ENCODE measurements around the gene DNAJB5. TPM values are rescaled to one million over a fixed set of nuclear protein-coding genes. Genes with fewer than 3 reads are reported as not detected.
"Not testable (repeated sequence)": the region's sequence is repeated elsewhere in the genome, so short reads cannot be mapped to it uniquely, and the experiment has no call there.

The DNAJB5 gene
- total RNA-seq, 1 experiment from 2014 or later = 13.0 TPM

DNA sequence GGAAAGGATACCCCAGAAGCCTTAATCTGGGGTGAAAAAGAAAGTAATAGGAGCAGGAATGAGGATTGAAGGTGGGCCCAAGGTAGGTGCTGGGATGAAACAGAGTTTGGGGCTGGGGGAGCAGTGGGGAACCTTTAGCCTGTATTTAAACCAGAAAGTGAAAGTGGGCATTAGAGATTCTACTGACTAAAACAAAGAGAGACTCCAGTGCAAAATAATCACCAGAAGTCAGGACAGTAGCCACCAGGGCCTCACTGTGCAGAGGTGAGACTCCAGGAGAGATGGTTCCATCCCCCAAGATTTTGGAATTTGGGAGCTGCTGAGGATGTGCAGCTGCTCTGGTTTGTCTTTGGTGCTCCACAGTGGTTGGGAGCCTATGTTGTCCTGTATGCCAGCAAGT, 13.1 kb downstream of the DNAJB5 start:
- H3K36me3 ChIP-seq (ENCODE audit: insufficient read depth, low read length, poor library complexity, severe bottlenecking) = peaks cover 1% of the 10 kb centered on the region
- ChIA-PET CTCF (no interaction called here), POLR2A (ENCODE audit: low non-redundant PET) (no interaction called here)
- BruUV-seq (replicated peaks) = no TSS peak
- no peak overlapping the region for H3K4me3 ChIP-seq (ENCODE audit: low read depth, low read length, poor library complexity, severe bottlenecking)
- H3K27ac ChIP-seq (ENCODE audit: low read depth, low read length, poor library complexity, severe bottlenecking) = no peak overlapping the region
- TF ChIP-seq EZH2 (IDR thresholded peaks at IDR 0.05; ENCODE audit: borderline replicate concordance, low read depth, low read length, poor library complexity, severe bottlenecking) = no peak
- TF ChIP-seq, protein P1, sequence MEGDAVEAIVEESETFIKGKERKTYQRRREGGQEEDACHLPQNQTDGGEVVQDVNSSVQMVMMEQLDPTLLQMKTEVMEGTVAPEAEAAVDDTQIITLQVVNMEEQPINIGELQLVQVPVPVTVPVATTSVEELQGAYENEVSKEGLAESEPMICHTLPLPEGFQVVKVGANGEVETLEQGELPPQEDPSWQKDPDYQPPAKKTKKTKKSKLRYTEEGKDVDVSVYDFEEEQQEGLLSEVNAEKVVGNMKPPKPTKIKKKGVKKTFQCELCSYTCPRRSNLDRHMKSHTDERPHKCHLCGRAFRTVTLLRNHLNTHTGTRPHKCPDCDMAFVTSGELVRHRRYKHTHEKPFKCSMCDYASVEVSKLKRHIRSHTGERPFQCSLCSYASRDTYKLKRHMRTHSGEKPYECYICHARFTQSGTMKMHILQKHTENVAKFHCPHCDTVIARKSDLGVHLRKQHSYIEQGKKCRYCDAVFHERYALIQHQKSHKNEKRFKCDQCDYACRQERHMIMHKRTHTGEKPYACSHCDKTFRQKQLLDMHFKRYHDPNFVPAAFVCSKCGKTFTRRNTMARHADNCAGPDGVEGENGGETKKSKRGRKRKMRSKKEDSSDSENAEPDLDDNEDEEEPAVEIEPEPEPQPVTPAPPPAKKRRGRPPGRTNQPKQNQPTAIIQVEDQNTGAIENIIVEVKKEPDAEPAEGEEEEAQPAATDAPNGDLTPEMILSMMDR (conservative IDR thresholded peaks at IDR 0.05; ENCODE audit: low read depth, low read length) = no peak
- intact Hi-C loops (cut with micrococcal nuclease; ENCODE audit: unreplicated experiment) = no loop called here
- H3K4me1 ChIP-seq (ENCODE audit: insufficient read depth, low read length, poor library complexity, severe bottlenecking) = no peaks in the 10 kb centered on the region
- no peaks in the 10 kb centered on the region for H3K27me3 ChIP-seq (replicated peaks; ENCODE audit: insufficient read depth, low read depth, low read length, poor library complexity)
- no peak for DNase-seq (ENCODE audit: low spot score)
- no peaks in the 10 kb centered on the region for H3K9me3 ChIP-seq (ENCODE audit: low read depth, low read length, poor library complexity, severe bottlenecking)

- DNase-seq (ENCODE audit: low spot score); H3K27me3 ChIP-seq (replicated peaks; ENCODE audit: insufficient read depth, low read depth, low read length, poor library complexity); H3K27ac ChIP-seq (ENCODE audit: low read depth, low read length, poor library complexity, severe bottlenecking); H3K9me3 ChIP-seq (ENCODE audit: low read depth, low read length, poor library complexity, severe bottlenecking); H3K4me3 ChIP-seq (ENCODE audit: low read depth, low read length, poor library complexity, severe bottlenecking); H3K4me1 ChIP-seq (ENCODE audit: insufficient read depth, low read length, poor library complexity, severe bottlenecking); CTCF ChIA-PET; BruUV-seq (replicated peaks); intact Hi-C loops (cut with micrococcal nuclease; ENCODE audit: unreplicated experiment); H3K36me3 ChIP-seq (ENCODE audit: insufficient read depth, low read length, poor library complexity, severe bottlenecking); POLR2A ChIA-PET (ENCODE audit: low non-redundant PET): not testable (repeated sequence)
Observed at GRCh38 chr9:35004299-35004698, 14.8 kb downstream of the DNAJB5 start.

- ChIA-PET POLR2A (ENCODE audit: low non-redundant PET) (no interaction called here), CTCF (no interaction called here)
- no peaks in the 10 kb centered on the region for H3K4me1 ChIP-seq (ENCODE audit: insufficient read depth, low read length, poor library complexity, severe bottlenecking)
- H3K36me3 ChIP-seq (ENCODE audit: insufficient read depth, low read length, poor library complexity, severe bottlenecking) = no peaks in the 10 kb centered on the region
- no TSS peak for BruUV-seq (replicated peaks)
- no peak overlapping the region for H3K27ac ChIP-seq (ENCODE audit: low read depth, low read length, poor library complexity, severe bottlenecking)
- no peak overlapping the region for H3K4me3 ChIP-seq (ENCODE audit: low read depth, low read length, poor library complexity, severe bottlenecking)
- no peaks in the 10 kb centered on the region for H3K27me3 ChIP-seq (replicated peaks; ENCODE audit: insufficient read depth, low read depth, low read length, poor library complexity)
- intact Hi-C loops (cut with micrococcal nuclease; ENCODE audit: unreplicated experiment) = no loop called here
- H3K9me3 ChIP-seq (ENCODE audit: low read depth, low read length, poor library complexity, severe bottlenecking) = peaks cover 8% of the 10 kb centered on the region
- DNase-seq (ENCODE audit: low spot score) = no peak
- TF ChIP-seq EZH2 (IDR thresholded peaks at IDR 0.05; ENCODE audit: borderline replicate concordance, low read depth, low read length, poor library complexity, severe bottlenecking) = no peak
- TF ChIP-seq, protein P1 (conservative IDR thresholded peaks at IDR 0.05; ENCODE audit: low read depth, low read length) = no peak
Observed at GRCh38 chr9:35010351-35010958, 20.9 kb downstream of the DNAJB5 start.

- Histone ChIP-seq H3K4me3 (ENCODE audit: low read depth, low read length, poor library complexity, severe bottlenecking) (no peak overlapping the region), H3K27me3 (replicated peaks; ENCODE audit: insufficient read depth, low read depth, low read length, poor library complexity) (no peaks in the 10 kb centered on the region), H3K9me3 (ENCODE audit: low read depth, low read length, poor library complexity, severe bottlenecking) (peaks cover 8% of the 10 kb centered on the region), H3K36me3 (ENCODE audit: insufficient read depth, low read length, poor library complexity, severe bottlenecking) (no peaks in the 10 kb centered on the region), H3K27ac (ENCODE audit: low read depth, low read length, poor library complexity, severe bottlenecking) (no peak overlapping the region), H3K4me1 (ENCODE audit: insufficient read depth, low read length, poor library complexity, severe bottlenecking) (no peaks in the 10 kb centered on the region)
- BruUV-seq (replicated peaks) = no TSS peak
- intact Hi-C loops (cut with micrococcal nuclease; ENCODE audit: unreplicated experiment) = no loop called here
- TF ChIP-seq, protein P1 (conservative IDR thresholded peaks at IDR 0.05; ENCODE audit: low read depth, low read length) = no peak
- TF ChIP-seq EZH2 (IDR thresholded peaks at IDR 0.05; ENCODE audit: borderline replicate concordance, low read depth, low read length, poor library complexity, severe bottlenecking) = no peak
- no peak for DNase-seq (ENCODE audit: low spot score)
- ChIA-PET POLR2A (ENCODE audit: low non-redundant PET) (no interaction called here), CTCF (no interaction called here)
Observed at GRCh38 chr9:35014517-35014916, 25.0 kb downstream of the DNAJB5 start.

DNA sequence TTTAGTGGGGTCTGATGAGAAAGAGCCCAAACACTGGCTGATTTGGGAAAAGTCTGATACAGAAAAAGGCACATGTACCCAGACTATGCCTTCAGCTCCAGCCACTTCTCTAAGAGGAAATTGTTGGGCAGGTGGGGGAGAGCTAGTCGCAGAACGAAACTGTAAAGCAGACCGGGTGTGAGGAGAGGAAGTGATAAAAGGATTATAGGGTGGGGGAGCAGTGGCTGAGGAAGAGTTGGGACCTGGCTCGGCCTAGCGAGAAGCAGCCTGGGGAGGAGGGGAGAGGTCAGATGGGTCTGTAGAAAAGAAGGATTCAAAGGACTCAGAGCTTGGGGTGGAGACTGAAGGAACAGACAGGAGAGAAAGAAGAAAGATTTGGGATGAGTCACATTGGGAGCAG, 33.9 kb downstream of the DNAJB5 start:
- H3K27me3 ChIP-seq (replicated peaks; ENCODE audit: insufficient read depth, low read depth, low read length, poor library complexity); H3K27ac ChIP-seq (ENCODE audit: low read depth, low read length, poor library complexity, severe bottlenecking); DNase-seq (ENCODE audit: low spot score); CTCF ChIA-PET; POLR2A ChIA-PET (ENCODE audit: low non-redundant PET); BruUV-seq (replicated peaks); H3K4me1 ChIP-seq (ENCODE audit: insufficient read depth, low read length, poor library complexity, severe bottlenecking); H3K36me3 ChIP-seq (ENCODE audit: insufficient read depth, low read length, poor library complexity, severe bottlenecking); H3K4me3 ChIP-seq (ENCODE audit: low read depth, low read length, poor library complexity, severe bottlenecking); H3K9me3 ChIP-seq (ENCODE audit: low read depth, low read length, poor library complexity, severe bottlenecking); intact Hi-C loops (cut with micrococcal nuclease; ENCODE audit: unreplicated experiment): not testable (repeated sequence)
